Transverse colon (tissue), 4 donors: ENCODE results near the gene MBD1. TPM values are rescaled to one million over a fixed set of nuclear protein-coding genes. Genes with fewer than 3 reads are reported as not detected.

Source experiments
- DNase-seq: peaks from one replicate; pipeline ENCODE4 v3.0.0-alpha.2; 2019
- H3K27ac ChIP-seq, 4 donors: fragments of 200-600 bp; sonication (generic); 2 replicates each; pipeline ENCODE4 v1.5.1; 2016 to 2018; ENCODE audit warnings: inconsistent platforms in 4 of 4
- H3K27me3 ChIP-seq: fragments of 200-600 bp; sonication (generic); 2 replicates; pipeline ENCODE4 v1.5.1; 2017; ENCODE audit warnings: inconsistent platforms
- H3K36me3 ChIP-seq, 4 donors: fragments of 200-600 bp; sonication (generic); 2 replicates each; pipeline ENCODE4 v1.5.1; 2017 to 2019; ENCODE audit warnings: inconsistent platforms in 4 of 4
- H3K4me1 ChIP-seq, 4 donors: fragments of 200-600 bp; sonication (generic); 2 replicates each; pipeline ENCODE4 v1.5.1; 2017 to 2020; ENCODE audit warnings: inconsistent platforms in 4 of 4
- H3K4me3 ChIP-seq, 4 donors: fragments of 200-600 bp; sonication (generic); 1 replicate in 1 of 4; 2 replicates in 3 of 4; pipeline versions ENCODE4 v1.5.1 to v1.6.1; 2017 to 2019; ENCODE audit warnings: inconsistent platforms in 4 of 4
- H3K9me3 ChIP-seq, 2 donors: fragments of 200-600 bp; sonication (generic); 2 replicates each; pipeline ENCODE4 v1.5.1; 2017 to 2019; ENCODE audit warnings: inconsistent platforms in 2 of 2
- EP300 ChIP-seq: sonication (generic); formaldehyde crosslinking; IDR thresholded peaks from one replicate; pipeline ENCODE4 v1.6.1; 2017; ENCODE audit warnings: antibody characterized with exemption, low read depth
- POLR2A ChIP-seq: fragments of 450-650 bp; IDR thresholded peaks from one replicate; pipeline ENCODE4 v1.6.1; 2016; ENCODE audit warnings: antibody characterized with exemption, mild to moderate bottlenecking, moderate library complexity
- POLR2AphosphoS5 ChIP-seq, 3 donors: sonication (generic); formaldehyde crosslinking; IDR thresholded peaks; one replicate each; pipeline ENCODE4 v1.6.1; 2016; ENCODE audit warnings: antibody characterized with exemption in 3 of 3
- WGBS, 2 donors: methylation state at CpG; one replicate each; pipeline ENCODE4 v1.1.5; 2018; ENCODE audit warnings: low coverage in 1 of 2; 5-methylcytosine and 5-hydroxymethylcytosine counted together
- in situ Hi-C, 4 donors: fragments of 200-750 bp; cut with MboI; loops; one replicate each; pipeline versions ENCODE4 v1.15.0 to v1.15.1; 2017; ENCODE audit warnings: low sequenced_read_pairs in 3 of 4, low pct_ligation_motif_present in 1 of 4, low pct_unique_long_range_greater_than_20kb in 1 of 4
- intact Hi-C: fragments of 100-400 bp; cut with DNase I; formaldehyde crosslinking; loops from one replicate; pipeline ENCODE4 v1.15.1; 2023; ENCODE audit warnings: low total_unique reads
- total RNA-seq, 4 donors: library from RNA; depleted of rRNA; stranded (reverse); fragments of >200 nt; gene quantifications; one replicate each; pipeline ENCODE4 v1.1.0, GENCODE V29; 2016
- TF ChIP-seq, protein P1 (sequence below), 5 experiments: fragments of 200-600 bp in 3 of 5; fragments of 450-650 bp in 2 of 5; sonication (generic) in 3 of 5; IDR thresholded peaks; 1 replicate in 2 of 5; 2 replicates in 3 of 5; pipeline ENCODE4 v1.5.1; 2016 to 2017; ENCODE audit warnings: antibody characterized with exemption in 5 of 5, inconsistent platforms in 3 of 5, mild to moderate bottlenecking in 2 of 5, moderate library complexity in 1 of 5

MBD1 gene
- total RNA-seq, 4 donors from 2014 or later: 65.1 to 97.8 (median 83.0) TPM

DNA sequence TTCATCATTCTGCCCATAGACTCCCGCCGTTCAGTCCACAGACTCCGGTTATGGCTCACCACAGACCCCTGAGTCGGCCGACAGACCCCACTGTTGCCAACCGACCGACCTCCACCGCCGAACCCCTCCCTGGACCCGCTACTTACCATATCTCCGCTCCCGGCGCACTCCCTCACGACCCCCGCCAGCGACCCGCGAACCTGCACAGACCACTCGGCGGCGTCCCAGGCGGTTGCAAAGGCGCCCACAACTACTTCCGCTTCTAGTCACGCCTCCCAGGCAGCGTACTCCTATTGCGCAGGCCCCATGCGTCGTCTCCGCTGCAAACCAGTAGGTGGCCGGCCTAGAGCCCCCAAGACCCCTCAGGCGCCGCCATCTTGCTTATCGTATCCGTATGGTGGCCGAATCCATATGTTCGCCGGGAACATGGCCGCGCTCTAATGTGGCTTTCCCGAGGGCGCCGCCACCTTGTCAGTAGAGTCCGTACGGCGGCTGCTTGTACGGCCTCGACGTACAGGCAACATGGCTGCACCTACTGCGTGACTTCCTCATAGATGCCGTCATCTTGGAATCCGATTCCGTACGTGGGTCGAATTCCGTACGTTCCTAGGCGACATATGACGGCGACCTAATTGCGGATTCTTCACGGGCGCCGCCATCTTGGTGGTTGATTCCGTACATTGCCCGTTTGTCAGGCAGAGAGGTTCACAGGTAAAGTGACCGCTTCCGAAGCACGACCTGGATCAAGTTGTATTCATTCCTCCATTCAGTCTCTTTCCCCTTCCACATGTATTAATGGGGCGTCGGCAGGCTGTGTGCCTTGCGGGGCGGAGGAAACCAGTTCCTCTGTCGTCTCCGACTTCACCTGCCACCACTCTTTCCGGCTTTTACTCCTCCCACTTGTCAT lies 6.4 kb upstream of the MBD1 start, which contains the start of gene CXXC1:
Gene CXXC1 (minus strand): TSS at position 252 of the 907 bp plus-strand sequence. CDS start 103 bp downstream, at position 149.
- 0% methylated on average over 7 to 76 of the region's 76 CpGs for WGBS, 2 donors
- H3K9me3 ChIP-seq: no peaks in the 10 kb centered on the region
- H3K27ac ChIP-seq: peak within 1 kb of the TSS; percentile 77 to 91 (median 87)
- H3K36me3 ChIP-seq: no peaks in the 10 kb centered on the region
- intact Hi-C loops: no loop called here
- H3K4me3 ChIP-seq: peak within 1 kb of the TSS; percentile 53 to 87 (median 69)
- DNase-seq: peak; percentile 98
- H3K27me3 ChIP-seq: no peaks in the 10 kb centered on the region
- H3K4me1 ChIP-seq: peaks cover 0 to 9% (median 4%) of the 10 kb centered on the region in 4 donors
- TF ChIP-seq POLR2AphosphoS5 (IDR thresholded peaks at IDR 0.05): peak; percentile 71 to 82 (median 72)
- TF ChIP-seq EP300: no peak
- peak; percentile 76 for TF ChIP-seq POLR2A
- TF ChIP-seq, protein P1, sequence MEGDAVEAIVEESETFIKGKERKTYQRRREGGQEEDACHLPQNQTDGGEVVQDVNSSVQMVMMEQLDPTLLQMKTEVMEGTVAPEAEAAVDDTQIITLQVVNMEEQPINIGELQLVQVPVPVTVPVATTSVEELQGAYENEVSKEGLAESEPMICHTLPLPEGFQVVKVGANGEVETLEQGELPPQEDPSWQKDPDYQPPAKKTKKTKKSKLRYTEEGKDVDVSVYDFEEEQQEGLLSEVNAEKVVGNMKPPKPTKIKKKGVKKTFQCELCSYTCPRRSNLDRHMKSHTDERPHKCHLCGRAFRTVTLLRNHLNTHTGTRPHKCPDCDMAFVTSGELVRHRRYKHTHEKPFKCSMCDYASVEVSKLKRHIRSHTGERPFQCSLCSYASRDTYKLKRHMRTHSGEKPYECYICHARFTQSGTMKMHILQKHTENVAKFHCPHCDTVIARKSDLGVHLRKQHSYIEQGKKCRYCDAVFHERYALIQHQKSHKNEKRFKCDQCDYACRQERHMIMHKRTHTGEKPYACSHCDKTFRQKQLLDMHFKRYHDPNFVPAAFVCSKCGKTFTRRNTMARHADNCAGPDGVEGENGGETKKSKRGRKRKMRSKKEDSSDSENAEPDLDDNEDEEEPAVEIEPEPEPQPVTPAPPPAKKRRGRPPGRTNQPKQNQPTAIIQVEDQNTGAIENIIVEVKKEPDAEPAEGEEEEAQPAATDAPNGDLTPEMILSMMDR (IDR thresholded peaks at IDR 0.05): peak; percentile 48 to 87 (median 51)
- in situ Hi-C loops: loop anchor here in 1 of 4 donors (25.0 kb wide), 1 partner anchor 800 kb away; the partner anchor contains the start of genes C18orf32 and RPL17

DNA sequence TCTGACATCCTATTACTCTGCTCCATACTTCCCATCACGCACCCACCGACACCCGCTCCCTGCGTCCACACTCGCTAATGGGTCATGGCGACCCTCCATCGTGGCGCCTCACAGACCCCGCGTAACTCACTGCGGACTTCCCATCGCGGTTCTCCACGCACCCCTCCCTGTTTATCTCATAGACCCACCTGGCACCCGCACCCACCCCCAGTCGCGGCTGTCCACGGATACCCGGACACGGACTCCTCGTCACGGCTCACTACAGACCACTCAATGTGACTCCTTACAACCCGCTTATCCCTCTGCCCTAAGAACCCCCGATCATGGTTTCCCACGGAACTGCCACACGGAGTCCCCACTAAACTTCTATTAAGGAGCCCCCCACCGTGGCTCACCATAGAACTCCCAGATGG lies 5.7 kb upstream of the MBD1 start:
- peaks cover 0 to 12% (median 5%) of the 10 kb centered on the region in 4 donors for H3K4me1 ChIP-seq
- WGBS, 2 donors: 1% methylated on average over 27 of the region's 27 CpGs; no CpG with 5 or more reads in 1 of the 2 donors
- TF ChIP-seq POLR2A: no peak
- no peak for TF ChIP-seq EP300
- no peak for TF ChIP-seq POLR2AphosphoS5 (IDR thresholded peaks at IDR 0.05)
- TF ChIP-seq, protein P1 (IDR thresholded peaks at IDR 0.05): no peak

GRCh38 chr18:50286391-50287027 lies 5.2 kb upstream of the MBD1 start:
- Histone ChIP-seq H3K4me3 (peak overlapping the region; percentile 53 to 87 (median 69)), H3K27ac (peak overlapping the region; percentile 77 to 91 (median 87)), H3K9me3 (no peaks in the 10 kb centered on the region), H3K4me1 (peaks cover 0 to 16% (median 7%) of the 10 kb centered on the region in 4 donors), H3K36me3 (no peaks in the 10 kb centered on the region), H3K27me3 (no peaks in the 10 kb centered on the region)
- TF ChIP-seq EP300 (no peak), POLR2A (no peak), POLR2AphosphoS5 (IDR thresholded peaks at IDR 0.05) (no peak)
- TF ChIP-seq, protein P1 (IDR thresholded peaks at IDR 0.05): no peak
- DNase-seq: peak; percentile 64
- in situ Hi-C loops (loop anchor here in 1 of 4 donors (25.0 kb wide), 1 partner anchor 799 kb away; the partner anchor contains the start of genes C18orf32 and RPL17), intact Hi-C loops (no loop called here)
- WGBS, 2 donors: 20 to 45% methylated on average over 2 to 23 of the region's 23 CpGs

More for the DNA sequence above, 5.7 kb upstream of the MBD1 start:
- DNase-seq: no peak
- in situ Hi-C loops: loop anchor here in 1 of 4 donors (25.0 kb wide), 1 partner anchor 800 kb away; the partner anchor contains the start of genes C18orf32 and RPL17
- intact Hi-C loops: no loop called here
- Histone ChIP-seq H3K9me3 (no peaks in the 10 kb centered on the region), H3K36me3 (no peaks in the 10 kb centered on the region), H3K27ac (peak overlapping the region; percentile 77 to 91 (median 87)), H3K27me3 (no peaks in the 10 kb centered on the region), H3K4me3 (peak overlapping the region; percentile 53 to 87 (median 69))
